HL-60 (cell line): Measurements from ENCODE around the gene NPAS2.

Experiments used
- DNase-seq, 2 experiments: peaks; one replicate each; pipeline ENCODE4 v3.0.0-alpha.2; 2010 to 2020; ENCODE audit warnings: low read depth in 1 of 2, low spot score in 1 of 2
- H3K27ac ChIP-seq: fragments of 250-450 bp; sonication (Bioruptor Pico); replicated peaks from 2 replicates; pipeline ENCODE4 v1.5.1; 2020; ENCODE audit warnings: mild to moderate bottlenecking, moderate library complexity
- H3K27me3 ChIP-seq: fragments of 250-450 bp; sonication (Bioruptor Pico); 2 replicates; pipeline ENCODE4 v1.5.1; 2021; ENCODE audit warnings: mild to moderate bottlenecking, moderate library complexity; ENCODE audit not compliant: insufficient read depth, poor library complexity, severe bottlenecking
- H3K4me3 ChIP-seq: replicated peaks from 2 replicates; pipeline ENCODE4 v1.5.1; 2011; ENCODE audit warnings: mild to moderate bottlenecking, control low read depth, low read length; ENCODE audit not compliant: insufficient read depth
- GABPA ChIP-seq: IDR thresholded peaks from 2 replicates; pipeline ENCODE4 v1.6.1; 2012; ENCODE audit warnings: low read depth
- POLR2AphosphoS5 ChIP-seq: IDR thresholded peaks from 2 replicates; pipeline ENCODE4 v1.6.1; 2012; ENCODE audit warnings: low read depth
- SPI1 ChIP-seq: IDR thresholded peaks from 2 replicates; pipeline ENCODE4 v1.6.1; 2012; ENCODE audit warnings: low read depth, mild to moderate bottlenecking, borderline replicate concordance
- TF ChIP-seq, protein P1 (sequence below): IDR thresholded peaks from 2 replicates; pipeline ENCODE4 v1.6.1; 2012; ENCODE audit warnings: low read depth; ENCODE audit not compliant: insufficient replicate concordance
- TF ChIP-seq, protein P2 (sequence below): IDR thresholded peaks from one replicate; pipeline ENCODE4 v1.5.1; 2011; ENCODE audit warnings: low read length, control low read depth, inconsistent platforms; ENCODE audit not compliant: insufficient read depth

NPAS2 gene

DNA sequence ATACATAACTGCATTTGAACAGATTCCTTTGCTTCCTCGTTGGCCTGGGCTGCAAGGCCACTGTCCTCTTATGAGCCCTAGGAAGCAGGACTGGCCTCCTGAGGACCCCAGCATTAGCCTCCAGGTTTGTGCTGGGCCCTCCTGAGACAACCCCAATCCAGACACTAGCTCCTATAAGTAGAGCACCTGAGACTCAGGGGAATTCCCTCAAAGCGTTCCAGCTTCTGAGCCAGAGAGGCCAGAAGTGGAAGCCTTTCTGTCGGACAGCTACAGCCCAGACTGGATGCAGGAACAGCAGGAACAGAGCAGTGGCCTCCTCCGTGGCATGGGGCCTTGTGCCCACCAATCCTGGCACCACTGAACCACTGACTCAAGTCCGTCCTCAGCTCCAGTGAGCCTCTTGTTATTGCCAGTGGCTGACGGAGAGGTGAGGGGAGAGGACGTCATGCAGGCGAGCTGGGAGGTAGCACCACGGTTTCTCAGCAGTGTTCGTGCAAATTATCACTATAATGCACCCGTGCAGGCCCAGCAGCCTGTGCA, 67.2 kb downstream of the NPAS2 start:
- no peak for DNase-seq
- Histone ChIP-seq H3K27me3 (no peaks in the 10 kb centered on the region), H3K27ac (no peak overlapping the region), H3K4me3 (no peak overlapping the region)
- no peak for TF ChIP-seq SPI1
- no peak for TF ChIP-seq POLR2AphosphoS5
- no peak for TF ChIP-seq GABPA
- TF ChIP-seq, protein P1, sequence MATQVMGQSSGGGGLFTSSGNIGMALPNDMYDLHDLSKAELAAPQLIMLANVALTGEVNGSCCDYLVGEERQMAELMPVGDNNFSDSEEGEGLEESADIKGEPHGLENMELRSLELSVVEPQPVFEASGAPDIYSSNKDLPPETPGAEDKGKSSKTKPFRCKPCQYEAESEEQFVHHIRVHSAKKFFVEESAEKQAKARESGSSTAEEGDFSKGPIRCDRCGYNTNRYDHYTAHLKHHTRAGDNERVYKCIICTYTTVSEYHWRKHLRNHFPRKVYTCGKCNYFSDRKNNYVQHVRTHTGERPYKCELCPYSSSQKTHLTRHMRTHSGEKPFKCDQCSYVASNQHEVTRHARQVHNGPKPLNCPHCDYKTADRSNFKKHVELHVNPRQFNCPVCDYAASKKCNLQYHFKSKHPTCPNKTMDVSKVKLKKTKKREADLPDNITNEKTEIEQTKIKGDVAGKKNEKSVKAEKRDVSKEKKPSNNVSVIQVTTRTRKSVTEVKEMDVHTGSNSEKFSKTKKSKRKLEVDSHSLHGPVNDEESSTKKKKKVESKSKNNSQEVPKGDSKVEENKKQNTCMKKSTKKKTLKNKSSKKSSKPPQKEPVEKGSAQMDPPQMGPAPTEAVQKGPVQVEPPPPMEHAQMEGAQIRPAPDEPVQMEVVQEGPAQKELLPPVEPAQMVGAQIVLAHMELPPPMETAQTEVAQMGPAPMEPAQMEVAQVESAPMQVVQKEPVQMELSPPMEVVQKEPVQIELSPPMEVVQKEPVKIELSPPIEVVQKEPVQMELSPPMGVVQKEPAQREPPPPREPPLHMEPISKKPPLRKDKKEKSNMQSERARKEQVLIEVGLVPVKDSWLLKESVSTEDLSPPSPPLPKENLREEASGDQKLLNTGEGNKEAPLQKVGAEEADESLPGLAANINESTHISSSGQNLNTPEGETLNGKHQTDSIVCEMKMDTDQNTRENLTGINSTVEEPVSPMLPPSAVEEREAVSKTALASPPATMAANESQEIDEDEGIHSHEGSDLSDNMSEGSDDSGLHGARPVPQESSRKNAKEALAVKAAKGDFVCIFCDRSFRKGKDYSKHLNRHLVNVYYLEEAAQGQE = no peak

DNA sequence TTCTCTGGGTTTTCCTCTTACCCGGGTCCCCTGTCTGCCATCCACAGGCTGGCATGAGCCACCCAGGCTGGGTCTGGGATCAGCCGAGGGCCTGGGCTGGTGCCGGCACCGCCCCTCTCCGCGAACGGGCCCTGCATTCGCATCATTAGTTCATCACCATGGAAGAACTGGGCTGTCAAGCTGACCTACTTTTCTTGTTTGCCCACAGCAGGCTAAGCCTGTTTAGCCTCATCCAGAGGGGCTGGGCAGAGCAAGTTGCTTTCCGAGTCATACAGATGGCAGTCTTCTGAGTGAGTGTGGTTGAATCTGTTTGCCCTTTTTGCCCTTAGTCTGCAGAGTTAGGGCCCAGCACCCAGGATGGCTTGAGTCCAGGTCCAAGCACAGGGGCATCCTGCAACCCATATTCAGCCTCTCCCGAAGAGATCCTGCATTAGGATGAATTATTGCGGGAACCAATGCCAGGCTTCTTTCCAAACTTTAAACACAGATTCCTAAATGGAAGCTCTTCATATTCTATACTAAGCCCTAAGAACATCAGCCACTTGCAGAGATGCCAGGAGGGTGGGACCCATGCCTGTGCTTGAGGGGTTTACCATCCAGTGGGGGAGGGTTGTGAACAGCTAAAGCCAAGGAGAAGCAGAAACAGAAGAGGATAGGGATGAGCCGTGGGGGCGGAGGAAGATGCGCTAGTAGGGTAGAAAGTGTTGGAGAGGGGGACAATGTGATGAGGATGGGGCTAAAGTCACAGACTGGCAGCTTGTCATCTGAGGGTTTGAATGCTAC, 68.0 kb downstream of the NPAS2 start:
- Histone ChIP-seq H3K27ac (no peak overlapping the region), H3K27me3 (no peaks in the 10 kb centered on the region), H3K4me3 (no peak overlapping the region)
- TF ChIP-seq, protein P1 = no peak
- no peak for TF ChIP-seq POLR2AphosphoS5
- TF ChIP-seq, protein P2, sequence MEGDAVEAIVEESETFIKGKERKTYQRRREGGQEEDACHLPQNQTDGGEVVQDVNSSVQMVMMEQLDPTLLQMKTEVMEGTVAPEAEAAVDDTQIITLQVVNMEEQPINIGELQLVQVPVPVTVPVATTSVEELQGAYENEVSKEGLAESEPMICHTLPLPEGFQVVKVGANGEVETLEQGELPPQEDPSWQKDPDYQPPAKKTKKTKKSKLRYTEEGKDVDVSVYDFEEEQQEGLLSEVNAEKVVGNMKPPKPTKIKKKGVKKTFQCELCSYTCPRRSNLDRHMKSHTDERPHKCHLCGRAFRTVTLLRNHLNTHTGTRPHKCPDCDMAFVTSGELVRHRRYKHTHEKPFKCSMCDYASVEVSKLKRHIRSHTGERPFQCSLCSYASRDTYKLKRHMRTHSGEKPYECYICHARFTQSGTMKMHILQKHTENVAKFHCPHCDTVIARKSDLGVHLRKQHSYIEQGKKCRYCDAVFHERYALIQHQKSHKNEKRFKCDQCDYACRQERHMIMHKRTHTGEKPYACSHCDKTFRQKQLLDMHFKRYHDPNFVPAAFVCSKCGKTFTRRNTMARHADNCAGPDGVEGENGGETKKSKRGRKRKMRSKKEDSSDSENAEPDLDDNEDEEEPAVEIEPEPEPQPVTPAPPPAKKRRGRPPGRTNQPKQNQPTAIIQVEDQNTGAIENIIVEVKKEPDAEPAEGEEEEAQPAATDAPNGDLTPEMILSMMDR = no peak
- no peak for TF ChIP-seq GABPA
- TF ChIP-seq SPI1 = no peak
- DNase-seq = no peak

DNA sequence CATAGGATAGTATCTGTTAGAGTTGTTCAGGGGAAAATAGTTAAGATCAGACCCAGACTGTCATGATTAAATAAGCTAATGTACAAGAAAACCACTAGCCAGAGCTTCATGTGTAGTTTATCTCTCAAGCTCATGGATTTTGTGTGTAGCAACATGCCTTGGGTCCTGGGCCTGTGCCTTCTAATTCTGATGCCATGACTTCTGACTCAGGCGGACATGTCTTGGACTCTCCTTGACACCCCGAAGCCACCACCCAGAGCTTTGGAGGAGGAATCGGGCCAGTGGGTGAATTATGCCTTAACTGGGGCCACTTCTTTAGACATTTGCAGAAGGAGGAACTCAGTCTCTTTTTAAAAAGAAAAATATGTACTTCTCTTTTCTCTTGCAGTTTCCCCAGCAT, 68.7 kb downstream of the NPAS2 start:
- TF ChIP-seq POLR2AphosphoS5 = no peak
- TF ChIP-seq GABPA = no peak
- no peak for TF ChIP-seq SPI1
- TF ChIP-seq, protein P1 = no peak
- TF ChIP-seq, protein P2 = no peak
- DNase-seq = no peak

More for the DNA sequence above, 68.7 kb downstream of the NPAS2 start:
- H3K27me3 ChIP-seq = no peaks in the 10 kb centered on the region
- no peak overlapping the region for H3K4me3 ChIP-seq
- no peak overlapping the region for H3K27ac ChIP-seq
